MM.1S (cell line): ENCODE measurements around the gene RERE.

ENCODE experiments used
- DNase-seq: peaks from one replicate; pipeline ENCODE4 v3.0.0-alpha.2; 2015
- H2AFZ ChIP-seq: fragments of 300-600 bp; sonication (generic); 2 replicates; pipeline ENCODE4 v1.6.0; 2016; ENCODE audit warnings: antibody characterized with exemption, low read length
- H3F3A ChIP-seq: fragments of 300-600 bp; sonication (generic); 2 replicates; pipeline ENCODE4 v1.6.1; 2016; ENCODE audit warnings: mild to moderate bottlenecking, antibody characterized with exemption, low read length, moderate library complexity, mixed read lengths; ENCODE audit not compliant: insufficient read depth
- H3K27ac ChIP-seq: fragments of 300-600 bp; sonication (generic); 2 replicates; pipeline ENCODE4 v1.5.1; 2016; ENCODE audit warnings: mild to moderate bottlenecking, low read length
- H3K27me3 ChIP-seq: fragments of 300-600 bp; sonication (generic); replicated peaks from 2 replicates; pipeline ENCODE4 v1.6.0; 2016; ENCODE audit warnings: low read length; ENCODE audit not compliant: insufficient read depth
- H3K36me3 ChIP-seq: fragments of 300-600 bp; sonication (generic); replicated peaks from 2 replicates; pipeline ENCODE4 v1.6.1; 2016; ENCODE audit warnings: mild to moderate bottlenecking, low read length, mixed read lengths; ENCODE audit not compliant: insufficient read depth
- H3K4me1 ChIP-seq: fragments of 300-600 bp; sonication (generic); 2 replicates; pipeline ENCODE4 v1.6.1; 2016; ENCODE audit warnings: low read length, mixed read lengths
- H3K4me2 ChIP-seq: fragments of 300-600 bp; sonication (generic); 2 replicates; pipeline ENCODE4 v1.6.0; 2016; ENCODE audit warnings: low read depth, low read length
- H3K4me3 ChIP-seq: fragments of 300-600 bp; sonication (generic); 2 replicates; pipeline ENCODE4 v1.5.1; 2016; ENCODE audit warnings: low read length, mixed read lengths
- H3K79me2 ChIP-seq: fragments of 300-600 bp; sonication (generic); 2 replicates; pipeline ENCODE4 v1.6.1; 2016; ENCODE audit warnings: mixed run types, low read length, mixed read lengths
- H3K9ac ChIP-seq: fragments of 300-600 bp; sonication (generic); 2 replicates; pipeline ENCODE4 v1.6.1; 2016; ENCODE audit warnings: low read length, mixed read lengths
- H3K9me2 ChIP-seq: fragments of 300-600 bp; sonication (generic); replicated peaks from 2 replicates; pipeline ENCODE4 v1.6.1; 2016; ENCODE audit warnings: mild to moderate bottlenecking, low read length, mixed read lengths; ENCODE audit not compliant: insufficient read depth
- H3K9me3 ChIP-seq: fragments of 300-600 bp; sonication (generic); replicated peaks from 2 replicates; pipeline ENCODE4 v1.6.1; 2016; ENCODE audit warnings: mild to moderate bottlenecking, low read length, mixed read lengths; ENCODE audit not compliant: insufficient read depth
- H4K20me1 ChIP-seq: fragments of 300-600 bp; sonication (generic); 2 replicates; pipeline ENCODE4 v1.6.1; 2016; ENCODE audit warnings: mild to moderate bottlenecking, low read length, moderate library complexity, mixed read lengths; ENCODE audit not compliant: insufficient read depth
- CTCF ChIP-seq: fragments of 300-600 bp; sonication (generic); IDR thresholded peaks from 2 replicates; pipeline ENCODE4 v1.5.1; 2016; ENCODE audit warnings: antibody characterized with exemption, low read length, mixed read lengths
- EZH2 ChIP-seq: fragments of 300-600 bp; sonication (generic); optimal IDR thresholded peaks from 2 replicates; pipeline ENCODE3; 2017; ENCODE audit warnings: low read depth, mild to moderate bottlenecking, antibody characterized with exemption, low read length, mixed read lengths
- EZH2phosphoT487 ChIP-seq: fragments of 300-600 bp; sonication (generic); IDR thresholded peaks from 2 replicates; pipeline ENCODE4 v1.6.1; 2018; ENCODE audit warnings: antibody characterized with exemption, low read length

The RERE gene

GRCh38 chr1:8370905-8371315, 446.5 kb downstream of the RERE start:
- H3K27me3 ChIP-seq, result no peaks in the 10 kb centered on the region
- H4K20me1 ChIP-seq, result no peaks in the 10 kb centered on the region
- H3K79me2 ChIP-seq, result no peaks in the 10 kb centered on the region

GRCh38 chr1:8370046-8370881, 447.2 kb downstream of the RERE start:
- no peak overlapping the region for H3K27ac ChIP-seq
- TF ChIP-seq EZH2phosphoT487 (no peak), CTCF (no peak), EZH2 (no peak)
- no peak overlapping the region for H3K4me2 ChIP-seq
- no peak for DNase-seq
- H3K9ac ChIP-seq, result no peak overlapping the region
- no peaks in the 10 kb centered on the region for H3K9me2 ChIP-seq
- no peaks in the 10 kb centered on the region for H3K27me3 ChIP-seq
- H3K79me2 ChIP-seq, result no peaks in the 10 kb centered on the region
- H3K9me3 ChIP-seq, result no peaks in the 10 kb centered on the region
- no peaks in the 10 kb centered on the region for H3K4me1 ChIP-seq
- no peaks in the 10 kb centered on the region for H3K36me3 ChIP-seq
- no peaks in the 10 kb centered on the region for H3F3A ChIP-seq
- no peak overlapping the region for H3K4me3 ChIP-seq
- H2AFZ ChIP-seq, result no peak overlapping the region
- no peaks in the 10 kb centered on the region for H4K20me1 ChIP-seq

More at GRCh38 chr1:8370905-8371315, 446.5 kb downstream of the RERE start:
- H3K4me1 ChIP-seq, result no peaks in the 10 kb centered on the region
- H3F3A ChIP-seq, result no peaks in the 10 kb centered on the region
- TF ChIP-seq EZH2phosphoT487 (no peak), EZH2 (no peak), CTCF (no peak)
- no peak overlapping the region for H3K9ac ChIP-seq
- H3K4me3 ChIP-seq, result no peak overlapping the region
- H3K9me3 ChIP-seq, result no peaks in the 10 kb centered on the region
- no peak overlapping the region for H3K4me2 ChIP-seq
- no peaks in the 10 kb centered on the region for H3K36me3 ChIP-seq
- no peak overlapping the region for H2AFZ ChIP-seq
- H3K27ac ChIP-seq, result no peak overlapping the region
- DNase-seq, result no peak
- no peaks in the 10 kb centered on the region for H3K9me2 ChIP-seq

- no peak overlapping the region for H3K4me2 ChIP-seq
- no peak overlapping the region for H3K4me3 ChIP-seq
- no peak overlapping the region for H3K27ac ChIP-seq
- no peaks in the 10 kb centered on the region for H3K36me3 ChIP-seq
- no peaks in the 10 kb centered on the region for H3K9me3 ChIP-seq
- H3F3A ChIP-seq, result no peaks in the 10 kb centered on the region
- H3K27me3 ChIP-seq, result no peaks in the 10 kb centered on the region
- no peaks in the 10 kb centered on the region for H4K20me1 ChIP-seq
- H2AFZ ChIP-seq, result no peak overlapping the region
- no peak for DNase-seq
- H3K79me2 ChIP-seq, result no peaks in the 10 kb centered on the region
- no peak overlapping the region for H3K9ac ChIP-seq
- no peaks in the 10 kb centered on the region for H3K4me1 ChIP-seq
- no peaks in the 10 kb centered on the region for H3K9me2 ChIP-seq
- no peak for TF ChIP-seq EZH2
- no peak for TF ChIP-seq EZH2phosphoT487
- TF ChIP-seq CTCF, result no peak
Observed at GRCh38 chr1:8368956-8369639, 448.3 kb downstream of the RERE start.
